H1 (cell line): ENCODE results near the gene PLSCR5. TPM values are rescaled to one million over a fixed set of nuclear protein-coding genes. Genes with fewer than 3 reads are reported as not detected.

Experiments used
- CTCF ChIA-PET: fragments of 300-600 bp; sonication (Branson Sonifier 250); formaldehyde crosslinking; loops from one replicate; lab custom pipeline; 2021; ENCODE audit not compliant: partially characterized antibody; lab: Charles Lee
- POLR2A ChIA-PET: fragments of 300-600 bp; sonication (Branson Sonifier 250); formaldehyde crosslinking; loops from one replicate; lab custom pipeline; 2021; ENCODE audit warnings: inconsistent platforms; ENCODE audit not compliant: partially characterized antibody; lab: Charles Lee
- DNase-seq, 2 experiments: peaks; one replicate each; pipeline versions ENCODE4 v3.0.0 to v3.0.0-alpha.2; 2010 to 2022; ENCODE audit warnings: low spot score in 2 of 2, low read depth in 1 of 2, mixed read lengths in 1 of 2
- FAIRE-seq: peaks from 2 replicates; lab custom pipeline; 2011; peaks lifted over from hg19 to GRCh38; lab: Jason Lieb, UNC
- H2AFZ ChIP-seq: 2 replicates; pipeline ENCODE4 v1.8.1; 2012; ENCODE audit warnings: low read length, inconsistent platforms
- H2AK5ac ChIP-seq: 2 replicates; pipeline ENCODE4 v1.6.1; 2013; ENCODE audit warnings: low read depth, low read length
- H2BK120ac ChIP-seq: replicated peaks from 2 replicates; pipeline ENCODE3; 2013; ENCODE audit warnings: low read depth, low read length, inconsistent platforms
- H2BK12ac ChIP-seq: 2 replicates; pipeline ENCODE4 v1.6.1; 2013; ENCODE audit warnings: low read depth, low read length
- H2BK15ac ChIP-seq: 2 replicates; pipeline ENCODE4 v1.6.1; 2013; ENCODE audit warnings: low read length
- H2BK20ac ChIP-seq: 2 replicates; pipeline ENCODE4 v1.6.1; 2013; ENCODE audit warnings: low read length
- H2BK5ac ChIP-seq: 2 replicates; pipeline ENCODE4 v1.6.1; 2013; ENCODE audit warnings: low read depth, low read length
- H3K14ac ChIP-seq: 2 replicates; pipeline ENCODE4 v1.6.1; 2013; ENCODE audit warnings: inconsistent platforms; ENCODE audit not compliant: insufficient read length
- H3K18ac ChIP-seq: 2 replicates; pipeline ENCODE4 v1.6.1; 2013; ENCODE audit warnings: low read length; ENCODE audit errors: extremely low read depth
- H3K23ac ChIP-seq: 2 replicates; pipeline ENCODE4 v1.6.1; 2013; ENCODE audit warnings: inconsistent platforms; ENCODE audit not compliant: insufficient read length
- H3K23me2 ChIP-seq: 2 replicates; pipeline ENCODE4 v1.6.1; 2013; ENCODE audit warnings: low read depth, low read length
- H3K27ac ChIP-seq: 2 replicates; pipeline ENCODE4 v1.6.1; 2011; ENCODE audit warnings: low read depth, low read length, inconsistent platforms
- H3K27me3 ChIP-seq, 4 experiments: replicated peaks in 1 of 4; 1 replicate in 1 of 4; 2 replicates in 3 of 4; pipeline versions ENCODE4 v1.6.1 to v1.8.1; 2011 to 2013; ENCODE audit warnings: low read length in 3 of 4, mild to moderate bottlenecking in 3 of 4, inconsistent platforms in 2 of 4, mixed read lengths in 2 of 4, moderate library complexity in 1 of 4; ENCODE audit not compliant: control insufficient read depth in 3 of 4, insufficient read depth in 3 of 4; ENCODE audit errors: extremely low read depth in 1 of 4
- H3K36me3 ChIP-seq, 4 experiments: 2 replicates each; pipeline versions ENCODE4 v1.6.1 to v1.8.1; 2011 to 2013; ENCODE audit warnings: mild to moderate bottlenecking in 4 of 4, low read length in 3 of 4, moderate library complexity in 2 of 4, control low read depth in 1 of 4, inconsistent platforms in 1 of 4; ENCODE audit not compliant: insufficient read depth in 4 of 4, control insufficient read depth in 2 of 4
- H3K4ac ChIP-seq: replicated peaks from 2 replicates; pipeline ENCODE3; 2013; ENCODE audit warnings: low read length, low read depth, mixed read lengths, inconsistent platforms; ENCODE audit not compliant: insufficient read length
- H3K4me1 ChIP-seq, 4 experiments: replicated peaks in 1 of 4; 1 replicate in 1 of 4; 2 replicates in 3 of 4; pipeline versions ENCODE4 v1.6.1 to v1.8.1; 2011 to 2013; ENCODE audit warnings: low read length in 3 of 4, inconsistent platforms in 2 of 4, mixed read lengths in 1 of 4; ENCODE audit not compliant: insufficient read depth in 4 of 4, control insufficient read depth in 3 of 4
- H3K4me2 ChIP-seq, 2 experiments: 2 replicates each; pipeline versions ENCODE4 v1.6.1 to v1.8.1; 2011 to 2013; ENCODE audit warnings: low read depth in 2 of 2, low read length in 2 of 2, control low read depth in 1 of 2, inconsistent platforms in 1 of 2, mild to moderate bottlenecking in 1 of 2; ENCODE audit not compliant: insufficient read depth in 1 of 2
- H3K4me3 ChIP-seq, 4 experiments: fragments of 200-600, 300-600 bp in 1 of 4; sonication (generic), shearing (Covaris generic), sonication (Bioruptor Twin) in 1 of 4; 2 replicates each; pipeline versions ENCODE4 v1.5.1 to v1.8.1; 2011 to 2016; ENCODE audit warnings: low read length in 4 of 4, low read depth in 3 of 4, control low read depth in 2 of 4, inconsistent platforms in 2 of 4, mild to moderate bottlenecking in 2 of 4, mixed read lengths in 1 of 4, moderate library complexity in 1 of 4; ENCODE audit not compliant: insufficient read depth in 2 of 4; ENCODE audit errors: extremely low read depth in 1 of 4
- H3K56ac ChIP-seq: replicated peaks from 2 replicates; pipeline ENCODE3; 2013; ENCODE audit warnings: low read depth, mild to moderate bottlenecking, mixed read lengths, low read length, inconsistent platforms; ENCODE audit not compliant: insufficient read length
- H3K79me1 ChIP-seq: 2 replicates; pipeline ENCODE4 v1.6.1; 2013; ENCODE audit warnings: low read depth, low read length, control low read depth
- H3K79me2 ChIP-seq, 2 experiments: 2 replicates each; pipeline versions ENCODE4 v1.6.1 to v1.8.1; 2012 to 2013; ENCODE audit warnings: low read length in 2 of 2, mild to moderate bottlenecking in 2 of 2, inconsistent platforms in 1 of 2; ENCODE audit not compliant: insufficient read depth in 2 of 2, control insufficient read depth in 1 of 2
- H3K9ac ChIP-seq, 4 experiments: replicated peaks in 1 of 4; 1 replicate in 1 of 4; 2 replicates in 3 of 4; pipeline versions ENCODE4 v1.6.1 to v1.8.1; 2011 to 2013; ENCODE audit warnings: low read depth in 3 of 4, low read length in 3 of 4, control low read depth in 2 of 4, mild to moderate bottlenecking in 2 of 4, moderate library complexity in 2 of 4, inconsistent platforms in 1 of 4; ENCODE audit errors: extremely low read depth in 1 of 4
- H3K9me3 ChIP-seq, 2 experiments: 2 replicates each; pipeline versions ENCODE4 v1.6.1 to v1.8.1; 2012 to 2013; ENCODE audit warnings: mild to moderate bottlenecking in 2 of 2, moderate library complexity in 2 of 2, control low read depth in 1 of 2, inconsistent platforms in 1 of 2, low read depth in 1 of 2, low read length in 1 of 2, mixed read lengths in 1 of 2; ENCODE audit not compliant: insufficient read depth in 2 of 2
- H4K20me1 ChIP-seq, 2 experiments: replicated peaks in 1 of 2; 2 replicates each; pipeline versions ENCODE3 to v1.8.1; 2011 to 2013; ENCODE audit warnings: inconsistent platforms in 2 of 2, low read length in 2 of 2, mild to moderate bottlenecking in 1 of 2; ENCODE audit not compliant: insufficient read depth in 2 of 2, control insufficient read depth in 1 of 2
- H4K5ac ChIP-seq: 2 replicates; pipeline ENCODE4 v1.6.1; 2013; ENCODE audit warnings: low read length, low read depth, mixed read lengths, inconsistent platforms; ENCODE audit not compliant: insufficient read length
- H4K8ac ChIP-seq: 2 replicates; pipeline ENCODE4 v1.8.0; 2013; ENCODE audit warnings: mild to moderate bottlenecking, moderate library complexity, low read length, inconsistent platforms; ENCODE audit not compliant: insufficient read depth; ENCODE audit errors: extremely low read depth
- H4K91ac ChIP-seq: replicated peaks from 2 replicates; pipeline ENCODE3; 2013; ENCODE audit warnings: low read length, mixed read lengths, inconsistent platforms; ENCODE audit not compliant: insufficient read length
- BRCA1 ChIP-seq: IDR thresholded peaks from 2 replicates; pipeline ENCODE4 v1.6.1; 2012; ENCODE audit warnings: low read depth, low read length, improper control_type of control experiment
- CBX8 ChIP-seq: fragments of 300-800, 300-1000 bp; sonication (generic); IDR thresholded peaks from 2 replicates; pipeline ENCODE4 v1.7.1; 2016; ENCODE audit warnings: low read depth, low read length, borderline replicate concordance
- GTF2F1 ChIP-seq: IDR thresholded peaks from 2 replicates; pipeline ENCODE4 v1.6.1; 2012; ENCODE audit warnings: low read depth, low read length, improper control_type of control experiment, borderline replicate concordance
- JUND ChIP-seq: IDR thresholded peaks from 2 replicates; pipeline ENCODE4 v1.6.1; 2011; ENCODE audit warnings: mild to moderate bottlenecking, improper control_type of control experiment, low read length
- MAFK ChIP-seq: IDR thresholded peaks from 2 replicates; pipeline ENCODE4 v1.6.1; 2012; ENCODE audit warnings: low read depth, mild to moderate bottlenecking, improper control_type of control experiment, low read length
- NANOG ChIP-seq: IDR thresholded peaks from 2 replicates; pipeline ENCODE4 v1.6.1; 2011; ENCODE audit warnings: low read length, low read depth, mild to moderate bottlenecking, inconsistent platforms; ENCODE audit not compliant: insufficient read depth, poor library complexity, severe bottlenecking
- POLR2A ChIP-seq, 2 experiments: IDR thresholded peaks; 1 replicate in 1 of 2; 2 replicates in 1 of 2; pipeline ENCODE4 v1.6.1; 2011; ENCODE audit warnings: low read depth in 2 of 2, low read length in 2 of 2, mild to moderate bottlenecking in 2 of 2; ENCODE audit errors: control extremely low read depth in 1 of 2
- SP1 ChIP-seq: IDR thresholded peaks from 2 replicates; pipeline ENCODE4 v1.6.1; 2011; ENCODE audit warnings: low read depth, low read length
- YY1 ChIP-seq: IDR thresholded peaks from 2 replicates; pipeline ENCODE4 v1.6.1; 2011; ENCODE audit warnings: low read depth, mild to moderate bottlenecking, low read length
- WGBS, 2 experiments: shearing (Covaris generic) in 1 of 2; methylation state at CpG; one replicate each; pipeline versions ENCODE4 v1.1.6 to v1.1.7; 2013 to 2015; ENCODE audit warnings: low lambda C conversion rate in 2 of 2, mixed read lengths in 2 of 2, inconsistent platforms in 1 of 2, low coverage in 1 of 2, missing lambda C conversion rate in 1 of 2; ENCODE audit not compliant: insufficient replicate concordance in 2 of 2, insufficient coverage in 1 of 2, insufficient read length in 1 of 2; ENCODE audit errors: extremely low coverage in 1 of 2, missing lambda C conversion rate in 1 of 2; 5-methylcytosine and 5-hydroxymethylcytosine counted together
- polyA plus RNA-seq, 7 experiments: library from polyadenylated mRNA; depleted of rRNA in 3 of 7; stranded (reverse) in 5 of 7; unstranded in 2 of 7; fragments of >200 nt in 5 of 7; fragments of 200-250 nt in 2 of 7; gene quantifications; 1 replicate in 5 of 7; 2 replicates in 1 of 7; 4 replicates in 1 of 7; pipeline versions ENCODE4 v1.2.1 to v1.2.3, GENCODE V29; 2011 to 2013; ENCODE audit warnings: missing spikeins in 2 of 7, mixed read lengths in 2 of 7
- total RNA-seq: library from RNA; stranded (reverse); fragmentation: NEBNext Ultra II Directional; extraction: Animal tissue kit (Norgen Biotek cat#: 25700); gene quantifications from 2 replicates; pipeline ENCODE4 v1.2.1, GENCODE V29; 2021
- TF ChIP-seq, protein P1 (sequence below): IDR thresholded peaks from 2 replicates; pipeline ENCODE4 v1.6.1; 2011; ENCODE audit warnings: low read length, improper control_type of control experiment

The PLSCR5 gene
- total and polyA plus RNA-seq, 2 of the 8 experiments (the other 6 are each of a cell fraction or from before 2014, with no cell fraction given): not detected

DNA sequence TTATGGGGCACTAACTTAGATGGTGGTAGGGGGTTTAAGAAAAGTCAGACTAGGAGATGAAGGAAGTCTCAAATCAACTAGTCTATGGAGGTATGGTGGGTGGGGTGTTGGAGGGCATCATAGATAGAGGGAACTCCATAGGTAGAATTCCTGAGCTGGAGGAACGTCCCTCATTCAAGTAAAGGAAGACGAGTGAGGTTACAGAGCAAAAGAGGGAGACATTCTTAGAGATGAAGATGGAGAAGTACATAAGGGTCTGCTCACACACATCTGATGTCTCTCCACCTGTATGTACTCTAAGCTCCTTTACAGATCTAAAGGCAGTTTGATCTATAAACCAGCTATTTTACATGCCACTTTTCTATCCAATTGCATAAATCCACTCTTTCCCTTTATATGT, 62.2 kb downstream of the PLSCR5 start:
- Histone ChIP-seq H3K14ac (no peak overlapping the region), H3K79me1 (peaks cover 3% of the 10 kb centered on the region), H4K20me1 (peaks cover 0 to 5% of the 10 kb centered on the region in 2 experiments), H3K27me3 (no peaks in the 10 kb centered on the region), H2BK15ac (no peak overlapping the region), H3K23ac (no peak overlapping the region), H3K18ac (no peak overlapping the region), H3K4ac (peak overlapping the region; percentile 76), H3K27ac (no peak overlapping the region), H2BK12ac (no peak overlapping the region), H2AFZ (no peak overlapping the region), H3K4me2 (peak overlapping the region; percentile 68 to 76), H2AK5ac (no peak overlapping the region), H2BK5ac (no peak overlapping the region), H4K91ac (no peak overlapping the region), H3K23me2 (no peaks in the 10 kb centered on the region; the same call in 1 of the 2 replicates), H4K5ac (no peak overlapping the region), H3K56ac (no peak overlapping the region), H3K4me3 (peak overlapping the region in 3 of 4 experiments; percentile 63 to 84 (median 77); a peak in 4 of 8 replicates), H3K9me3 (peaks cover 7 to 9% of the 10 kb centered on the region in 2 experiments), H3K36me3 (peaks cover 0 to 9% (median 6%) of the 10 kb centered on the region in 4 experiments; a peak in 5 of 8 replicates), H3K79me2 (peaks cover 0 to 48% of the 10 kb centered on the region in 2 experiments; a peak in 2 of 4 replicates), H3K4me1 (peaks cover 0 to 5% (median 3%) of the 10 kb centered on the region in 4 experiments; a peak in 2 of 7 replicates), H3K9ac (no peak overlapping the region), H4K8ac (no peak overlapping the region), H2BK20ac (no peak overlapping the region), H2BK120ac (no peak overlapping the region)
- FAIRE-seq (no peak), DNase-seq (no peak)
- WGBS, 2 experiments: 65% methylated on average over 2 of the region's 2 CpGs; no CpG with 5 or more reads in 1 of the 2 experiments
- TF ChIP-seq POLR2A (IDR thresholded peaks at IDR 0.05; ENCODE audit: control extremely low read depth in 1 of 2, low read depth in 2 of 2, low read length in 2 of 2): no peak
- no peak for TF ChIP-seq SP1
- no peak for TF ChIP-seq YY1
- no peak for TF ChIP-seq GTF2F1
- no peak for TF ChIP-seq JUND
- TF ChIP-seq MAFK: no peak
- no peak for TF ChIP-seq NANOG
- TF ChIP-seq, protein P1, sequence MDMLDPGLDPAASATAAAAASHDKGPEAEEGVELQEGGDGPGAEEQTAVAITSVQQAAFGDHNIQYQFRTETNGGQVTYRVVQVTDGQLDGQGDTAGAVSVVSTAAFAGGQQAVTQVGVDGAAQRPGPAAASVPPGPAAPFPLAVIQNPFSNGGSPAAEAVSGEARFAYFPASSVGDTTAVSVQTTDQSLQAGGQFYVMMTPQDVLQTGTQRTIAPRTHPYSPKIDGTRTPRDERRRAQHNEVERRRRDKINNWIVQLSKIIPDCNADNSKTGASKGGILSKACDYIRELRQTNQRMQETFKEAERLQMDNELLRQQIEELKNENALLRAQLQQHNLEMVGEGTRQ: no peak
- no peak for TF ChIP-seq BRCA1
- TF ChIP-seq CBX8: no peak
- ChIA-PET CTCF (interaction anchor here (0.7 to 2.4 kb wide), 10 partner anchors 10 to 478 kb away, joined by 3 to 6 read pairs (median 4); no protein-coding TSS in a partner anchor), POLR2A (interaction anchor here (1.0 to 2.0 kb wide), 4 partner anchors 8 to 25 kb away, joined by 3 to 6 read pairs (median 4); no protein-coding TSS in a partner anchor)
